ENCODE data around the gene SLC22A13. TPM values are rescaled to one million over a fixed set of nuclear protein-coding genes. Genes with fewer than 3 reads are reported as not detected.

Gene SLC22A13
- total and polyA plus RNA-seq, 9 of the 15 experiments (the other 6 are each of a cell fraction or from before 2014, with no cell fraction given), result 0.09 to 0.49 (median 0.17) TPM; not detected in 3

DNA sequence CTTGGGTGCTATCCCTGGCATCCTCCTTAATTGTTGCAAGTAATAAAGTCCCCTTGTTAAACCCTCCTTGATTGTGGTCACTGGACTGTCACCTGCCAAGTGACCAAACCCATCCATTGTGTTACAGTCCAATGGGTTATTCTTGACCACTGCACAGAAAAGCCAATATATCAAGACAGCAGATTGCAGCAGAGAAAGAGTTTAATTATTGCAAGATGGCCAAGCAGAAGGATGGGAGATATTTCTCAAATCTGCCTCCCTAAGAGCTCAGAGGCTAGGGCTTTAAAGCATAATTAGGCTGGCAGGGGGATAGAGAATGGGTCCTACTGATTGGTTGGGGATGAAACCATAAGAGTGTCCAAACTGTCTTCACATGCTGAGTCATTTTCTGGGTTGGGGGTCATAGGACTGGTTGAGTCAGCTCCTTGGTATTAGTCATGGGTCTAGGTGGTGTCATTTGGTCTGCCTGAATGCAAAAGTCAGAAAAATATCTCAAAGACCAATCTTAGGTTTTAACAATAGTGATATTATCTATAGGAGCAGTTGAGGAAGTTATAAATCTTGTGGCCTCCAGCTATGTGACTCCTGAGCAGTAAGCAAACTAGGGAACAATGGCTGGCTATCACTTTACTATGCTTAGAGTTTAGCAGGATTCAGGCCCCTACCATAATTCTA lies 61.9 kb downstream of the SLC22A13 start (continued):
- TF ChIP-seq, protein P1, sequence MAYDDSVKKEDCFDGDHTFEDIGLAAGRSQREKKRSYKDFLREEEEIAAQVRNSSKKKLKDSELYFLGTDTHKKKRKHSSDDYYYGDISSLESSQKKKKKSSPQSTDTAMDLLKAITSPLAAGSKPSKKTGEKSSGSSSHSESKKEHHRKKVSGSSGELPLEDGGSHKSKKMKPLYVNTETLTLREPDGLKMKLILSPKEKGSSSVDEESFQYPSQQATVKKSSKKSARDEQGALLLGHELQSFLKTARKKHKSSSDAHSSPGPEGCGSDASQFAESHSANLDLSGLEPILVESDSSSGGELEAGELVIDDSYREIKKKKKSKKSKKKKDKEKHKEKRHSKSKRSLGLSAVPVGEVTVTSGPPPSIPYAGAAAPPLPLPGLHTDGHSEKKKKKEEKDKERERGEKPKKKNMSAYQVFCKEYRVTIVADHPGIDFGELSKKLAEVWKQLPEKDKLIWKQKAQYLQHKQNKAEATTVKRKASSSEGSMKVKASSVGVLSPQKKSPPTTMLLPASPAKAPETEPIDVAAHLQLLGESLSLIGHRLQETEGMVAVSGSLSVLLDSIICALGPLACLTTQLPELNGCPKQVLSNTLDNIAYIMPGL (CRISPR knock-in tag; IDR thresholded peaks at IDR 0.05), result no peak
- TF ChIP-seq ZNF165 (CRISPR knock-in tag; IDR thresholded peaks at IDR 0.05; ENCODE audit: borderline replicate concordance) (no peak), SIN3A (IDR thresholded peaks at IDR 0.05; ENCODE audit: borderline replicate concordance in 2 of 2, control insufficient read depth in 1 of 2, low read depth in 2 of 2, low read length in 2 of 2) (no peak), TAF1 (IDR thresholded peaks at IDR 0.05; ENCODE audit: control insufficient read depth, extremely low read depth, insufficient read depth, low read length, severe bottlenecking) (no peak), CBX3 (IDR thresholded peaks at IDR 0.05; ENCODE audit: borderline replicate concordance in 1 of 2, low read length in 2 of 2) (peak in 1 of 2 experiments; percentile 76; a peak in 2 of 3 replicates), NFE2 (IDR thresholded peaks at IDR 0.05; ENCODE audit: low read depth) (peak; percentile 91), CREM (IDR thresholded peaks at IDR 0.05; ENCODE audit: low read depth) (0 out of 2 replicates have a peak, but pooled peaks have one; percentile 3), TRIM28 (IDR thresholded peaks at IDR 0.05) (peak; percentile 89), ATF1 (CRISPR knock-in tag; IDR thresholded peaks at IDR 0.05) (no peak), ATF1 (tag; IDR thresholded peaks at IDR 0.05) (no peak), SMC3 (conservative IDR thresholded peaks at IDR 0.05; ENCODE audit: insufficient read depth, low read depth, low read length) (no peak), ZEB2 (IDR thresholded peaks at IDR 0.05) (peak; percentile 57), ZNF311 (CRISPR knock-in tag; IDR thresholded peaks at IDR 0.05) (no peak), LCOR (CRISPR knock-in tag; IDR thresholded peaks at IDR 0.05) (peak; percentile 18; the same call in 1 of the 2 replicates), ZNF282 (CRISPR knock-in tag; IDR thresholded peaks at IDR 0.05) (no peak), ZNF133 (CRISPR knock-in tag; IDR thresholded peaks at IDR 0.05) (no peak), HIVEP1 (CRISPR knock-in tag; IDR thresholded peaks at IDR 0.05) (no peak), CBFB (CRISPR knock-in tag; IDR thresholded peaks at IDR 0.05) (no peak), ARID1B (IDR thresholded peaks at IDR 0.05) (peak; percentile 78)
- TF ChIP-seq, protein P2, sequence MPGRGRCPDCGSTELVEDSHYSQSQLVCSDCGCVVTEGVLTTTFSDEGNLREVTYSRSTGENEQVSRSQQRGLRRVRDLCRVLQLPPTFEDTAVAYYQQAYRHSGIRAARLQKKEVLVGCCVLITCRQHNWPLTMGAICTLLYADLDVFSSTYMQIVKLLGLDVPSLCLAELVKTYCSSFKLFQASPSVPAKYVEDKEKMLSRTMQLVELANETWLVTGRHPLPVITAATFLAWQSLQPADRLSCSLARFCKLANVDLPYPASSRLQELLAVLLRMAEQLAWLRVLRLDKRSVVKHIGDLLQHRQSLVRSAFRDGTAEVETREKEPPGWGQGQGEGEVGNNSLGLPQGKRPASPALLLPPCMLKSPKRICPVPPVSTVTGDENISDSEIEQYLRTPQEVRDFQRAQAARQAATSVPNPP (IDR thresholded peaks at IDR 0.05; ENCODE audit: borderline replicate concordance, insufficient read depth, insufficient read length), result no peak
- TF ChIP-seq, protein P3, sequence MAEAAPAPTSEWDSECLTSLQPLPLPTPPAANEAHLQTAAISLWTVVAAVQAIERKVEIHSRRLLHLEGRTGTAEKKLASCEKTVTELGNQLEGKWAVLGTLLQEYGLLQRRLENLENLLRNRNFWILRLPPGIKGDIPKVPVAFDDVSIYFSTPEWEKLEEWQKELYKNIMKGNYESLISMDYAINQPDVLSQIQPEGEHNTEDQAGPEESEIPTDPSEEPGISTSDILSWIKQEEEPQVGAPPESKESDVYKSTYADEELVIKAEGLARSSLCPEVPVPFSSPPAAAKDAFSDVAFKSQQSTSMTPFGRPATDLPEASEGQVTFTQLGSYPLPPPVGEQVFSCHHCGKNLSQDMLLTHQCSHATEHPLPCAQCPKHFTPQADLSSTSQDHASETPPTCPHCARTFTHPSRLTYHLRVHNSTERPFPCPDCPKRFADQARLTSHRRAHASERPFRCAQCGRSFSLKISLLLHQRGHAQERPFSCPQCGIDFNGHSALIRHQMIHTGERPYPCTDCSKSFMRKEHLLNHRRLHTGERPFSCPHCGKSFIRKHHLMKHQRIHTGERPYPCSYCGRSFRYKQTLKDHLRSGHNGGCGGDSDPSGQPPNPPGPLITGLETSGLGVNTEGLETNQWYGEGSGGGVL (CRISPR knock-in tag; IDR thresholded peaks at IDR 0.05), result no peak
- TF ChIP-seq, protein P4, sequence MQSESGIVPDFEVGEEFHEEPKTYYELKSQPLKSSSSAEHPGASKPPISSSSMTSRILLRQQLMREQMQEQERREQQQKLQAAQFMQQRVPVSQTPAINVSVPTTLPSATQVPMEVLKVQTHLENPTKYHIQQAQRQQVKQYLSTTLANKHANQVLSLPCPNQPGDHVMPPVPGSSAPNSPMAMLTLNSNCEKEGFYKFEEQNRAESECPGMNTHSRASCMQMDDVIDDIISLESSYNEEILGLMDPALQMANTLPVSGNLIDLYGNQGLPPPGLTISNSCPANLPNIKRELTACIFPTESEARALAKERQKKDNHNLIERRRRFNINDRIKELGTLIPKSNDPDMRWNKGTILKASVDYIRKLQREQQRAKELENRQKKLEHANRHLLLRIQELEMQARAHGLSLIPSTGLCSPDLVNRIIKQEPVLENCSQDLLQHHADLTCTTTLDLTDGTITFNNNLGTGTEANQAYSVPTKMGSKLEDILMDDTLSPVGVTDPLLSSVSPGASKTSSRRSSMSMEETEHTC (IDR thresholded peaks at IDR 0.05), result peak; percentile 64; the same call in 1 of the 2 replicates
- TF ChIP-seq, protein P5, sequence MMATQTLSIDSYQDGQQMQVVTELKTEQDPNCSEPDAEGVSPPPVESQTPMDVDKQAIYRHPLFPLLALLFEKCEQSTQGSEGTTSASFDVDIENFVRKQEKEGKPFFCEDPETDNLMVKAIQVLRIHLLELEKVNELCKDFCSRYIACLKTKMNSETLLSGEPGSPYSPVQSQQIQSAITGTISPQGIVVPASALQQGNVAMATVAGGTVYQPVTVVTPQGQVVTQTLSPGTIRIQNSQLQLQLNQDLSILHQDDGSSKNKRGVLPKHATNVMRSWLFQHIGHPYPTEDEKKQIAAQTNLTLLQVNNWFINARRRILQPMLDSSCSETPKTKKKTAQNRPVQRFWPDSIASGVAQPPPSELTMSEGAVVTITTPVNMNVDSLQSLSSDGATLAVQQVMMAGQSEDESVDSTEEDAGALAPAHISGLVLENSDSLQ (IDR thresholded peaks at IDR 0.05), result peak; percentile 77

All from K562 (cell line).